T-helper 9 cell (primary cell): ENCODE data around the gene ATAD5.
"Not testable (repeated sequence)": the region's sequence is repeated elsewhere in the genome, so short reads cannot be mapped to it uniquely, and the experiment has no call there.

ENCODE experiments used
- DNase-seq: peaks from one replicate; pipeline ENCODE4 v3.0.0-alpha.2; 2020
- total RNA-seq, 2 donors: gene quantifications; one replicate each; lab custom pipeline; 2026; lab: John Stamatoyannopoulos, UW

The ATAD5 gene
- 14.7 to 15.5 reads per million in 2 donors for total RNA-seq

- peak; percentile 83 for DNase-seq
Observed at GRCh38 chr17:30831663-30832437, at the start of gene ATAD5. Gene ATAD5 (plus strand): TSS chr17:30831966. CDS start chr17:30832348, 382 bp downstream.

- no peak for DNase-seq
Observed at GRCh38 chr17:30782206-30782605, 49.6 kb upstream of the ATAD5 start.

GRCh38 chr17:30788918-30789317 lies 42.8 kb upstream of the ATAD5 start:
- no peak for DNase-seq

GRCh38 chr17:30790279-30790678 lies 41.5 kb upstream of the ATAD5 start:
- DNase-seq = no peak

- DNase-seq = no peak
Observed at GRCh38 chr17:30793282-30793977, 38.3 kb upstream of the ATAD5 start.

GRCh38 chr17:30794372-30794771 lies 37.4 kb upstream of the ATAD5 start:
- DNase-seq = no peak

- DNase-seq = no peak
Observed at GRCh38 chr17:30796016-30796415, 35.8 kb upstream of the ATAD5 start.

GRCh38 chr17:30801671-30802070 lies 30.1 kb upstream of the ATAD5 start:
- no peak for DNase-seq

GRCh38 chr17:30805944-30806456 lies 25.8 kb upstream of the ATAD5 start:
- no peak for DNase-seq

GRCh38 chr17:30807896-30808295 lies 23.9 kb upstream of the ATAD5 start:
- no peak for DNase-seq

- DNase-seq = no peak
Observed at GRCh38 chr17:30808785-30809286, 22.9 kb upstream of the ATAD5 start.

GRCh38 chr17:30809867-30810266 lies 21.9 kb upstream of the ATAD5 start:
- DNase-seq = no peak

- no peak for DNase-seq
Observed at GRCh38 chr17:30812218-30813177, 19.3 kb upstream of the ATAD5 start.

- not testable (repeated sequence) for DNase-seq
Observed at GRCh38 chr17:30814236-30814635, 17.5 kb upstream of the ATAD5 start.

- DNase-seq = not testable (repeated sequence)
Observed at GRCh38 chr17:30814860-30815259, 16.9 kb upstream of the ATAD5 start.

GRCh38 chr17:30816165-30816564 lies 15.6 kb upstream of the ATAD5 start:
- no peak for DNase-seq

GRCh38 chr17:30819971-30820705 lies 11.6 kb upstream of the ATAD5 start:
- DNase-seq = no peak

GRCh38 chr17:30821871-30822723 lies 9.7 kb upstream of the ATAD5 start:
- DNase-seq = no peak

- DNase-seq = not testable (repeated sequence)
Observed at GRCh38 chr17:30822919-30823318, 8.8 kb upstream of the ATAD5 start.

- no peak for DNase-seq
Observed at GRCh38 chr17:30823421-30823820, 8.3 kb upstream of the ATAD5 start.

GRCh38 chr17:30824002-30824355 lies 7.8 kb upstream of the ATAD5 start:
- peak; percentile 19 for DNase-seq
